ENCODE measurements around the gene FRMPD4. TPM values are rescaled to one million over a fixed set of nuclear protein-coding genes. Genes with fewer than 3 reads are reported as not detected.

FRMPD4 gene
- total and polyA plus RNA-seq, 2 of the 13 experiments (the other 11 are each of a cell fraction or from before 2014, with no cell fraction given): not detected

GRCh38 chrX:12210971-12211370 lies 72.7 kb downstream of the FRMPD4 start (continued):
- TF ChIP-seq ZNF710 (CRISPR knock-in tag; IDR thresholded peaks at IDR 0.05; ENCODE audit: borderline replicate concordance): no peak
- TF ChIP-seq JUND (CRISPR knock-in tag; IDR thresholded peaks at IDR 0.05): no peak
- no peak for TF ChIP-seq ARID4A (CRISPR knock-in tag; IDR thresholded peaks at IDR 0.05; ENCODE audit: borderline replicate concordance)
- no peak for TF ChIP-seq SIN3B (IDR thresholded peaks at IDR 0.05; ENCODE audit: low read length)
- no peak for TF ChIP-seq REXO4 (CRISPR knock-in tag; IDR thresholded peaks at IDR 0.05; ENCODE audit: borderline replicate concordance)
- no peak for TF ChIP-seq AGO1 (IDR thresholded peaks at IDR 0.05; ENCODE audit: low read depth, low read length, poor library complexity, severe bottlenecking)

DNA sequence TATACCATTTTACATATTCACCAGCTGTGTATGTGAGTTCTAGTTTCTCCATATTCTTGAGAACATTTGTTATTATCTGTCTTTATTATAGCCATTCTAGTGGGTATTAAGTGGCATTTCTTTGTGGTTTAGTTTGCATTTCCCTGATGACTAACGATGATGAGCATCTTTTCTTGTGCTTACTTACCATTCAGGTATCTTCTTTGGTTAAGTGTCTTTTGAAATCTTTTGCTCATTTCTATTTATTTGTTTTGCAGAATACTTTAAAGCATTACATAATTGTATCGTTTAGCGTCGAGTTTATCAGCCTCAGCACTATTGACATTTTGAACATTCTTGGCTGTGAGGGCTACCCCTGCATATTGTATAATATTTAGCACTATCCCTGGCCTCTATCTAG lies 85.4 kb downstream of the FRMPD4 start:
- no peak overlapping the region for H3K27ac ChIP-seq (ENCODE audit: extremely low read length, insufficient read depth, low read length)
- no TSS peak for BruUV-seq (replicated peaks)
- intact Hi-C loops (cut with micrococcal nuclease; ENCODE audit: unreplicated experiment): no loop called here
- no peaks in the 10 kb centered on the region for H3K4me1 ChIP-seq (ENCODE audit: insufficient read depth, low read length)
- CTCF ChIA-PET (ENCODE audit: low intra/inter-chr PET ratio, low total read pairs): no interaction called here
- H3K36me3 ChIP-seq (replicated peaks in 1 of 2; ENCODE audit: control insufficient read depth in 1 of 2, insufficient read depth in 2 of 2, low read length in 2 of 2): no peaks in the 10 kb centered on the region
- no peaks in the 10 kb centered on the region for H3K27me3 ChIP-seq (ENCODE audit: control insufficient read depth in 1 of 2, insufficient read depth in 2 of 2, low read length in 2 of 2)
- no peak overlapping the region for H3K9ac ChIP-seq (ENCODE audit: insufficient read depth, low read depth, low read length)
- DNase-seq (ENCODE audit: low spot score): no peak
- no peak for ATAC-seq
- no peak overlapping the region for H3K4me3 ChIP-seq (replicated peaks in 1 of 3; ENCODE audit: insufficient read depth in 1 of 3, low read depth in 2 of 3, low read length in 3 of 3)
- H3K79me2 ChIP-seq (ENCODE audit: insufficient read depth, low read length): no peaks in the 10 kb centered on the region
- H3K9me3 ChIP-seq (ENCODE audit: low read length): no peaks in the 10 kb centered on the region
- H4K20me1 ChIP-seq (ENCODE audit: insufficient read depth, low read length): no peaks in the 10 kb centered on the region
- in situ Hi-C loops (cut with HindIII; ENCODE audit: extremely low pct_ligation_motif_present, low pct_unique_long_range_greater_than_20kb): no loop called here
- POLR2A ChIA-PET: no interaction called here
- no peak overlapping the region for H2AFZ ChIP-seq (ENCODE audit: low read length)
- H3K4me2 ChIP-seq (ENCODE audit: low read depth, low read length): no peak overlapping the region
- 0% methylated on average over 4 of the region's 4 CpGs for WGBS (ENCODE audit: low lambda C conversion rate)
- no peak for FAIRE-seq
- TF ChIP-seq, protein P1, sequence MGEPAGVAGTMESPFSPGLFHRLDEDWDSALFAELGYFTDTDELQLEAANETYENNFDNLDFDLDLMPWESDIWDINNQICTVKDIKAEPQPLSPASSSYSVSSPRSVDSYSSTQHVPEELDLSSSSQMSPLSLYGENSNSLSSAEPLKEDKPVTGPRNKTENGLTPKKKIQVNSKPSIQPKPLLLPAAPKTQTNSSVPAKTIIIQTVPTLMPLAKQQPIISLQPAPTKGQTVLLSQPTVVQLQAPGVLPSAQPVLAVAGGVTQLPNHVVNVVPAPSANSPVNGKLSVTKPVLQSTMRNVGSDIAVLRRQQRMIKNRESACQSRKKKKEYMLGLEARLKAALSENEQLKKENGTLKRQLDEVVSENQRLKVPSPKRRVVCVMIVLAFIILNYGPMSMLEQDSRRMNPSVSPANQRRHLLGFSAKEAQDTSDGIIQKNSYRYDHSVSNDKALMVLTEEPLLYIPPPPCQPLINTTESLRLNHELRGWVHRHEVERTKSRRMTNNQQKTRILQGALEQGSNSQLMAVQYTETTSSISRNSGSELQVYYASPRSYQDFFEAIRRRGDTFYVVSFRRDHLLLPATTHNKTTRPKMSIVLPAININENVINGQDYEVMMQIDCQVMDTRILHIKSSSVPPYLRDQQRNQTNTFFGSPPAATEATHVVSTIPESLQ (CRISPR knock-in tag; conservative IDR thresholded peaks at IDR 0.05): no peak
- TF ChIP-seq KLF15 (CRISPR knock-in tag; IDR thresholded peaks at IDR 0.05; ENCODE audit: borderline replicate concordance) (no peak), ZSCAN31 (CRISPR knock-in tag; IDR thresholded peaks at IDR 0.05; ENCODE audit: low read depth) (no peak), ZNF263 (CRISPR knock-in tag; IDR thresholded peaks at IDR 0.05) (no peak), NFYB (CRISPR knock-in tag; IDR thresholded peaks at IDR 0.05) (no peak), ZNF383 (CRISPR knock-in tag; IDR thresholded peaks at IDR 0.05; ENCODE audit: borderline replicate concordance) (no peak), NFKB2 (CRISPR knock-in tag; IDR thresholded peaks at IDR 0.05; ENCODE audit: borderline replicate concordance) (no peak), ZNF607 (CRISPR knock-in tag; IDR thresholded peaks at IDR 0.05; ENCODE audit: borderline replicate concordance) (no peak)
- TF ChIP-seq, protein P2, sequence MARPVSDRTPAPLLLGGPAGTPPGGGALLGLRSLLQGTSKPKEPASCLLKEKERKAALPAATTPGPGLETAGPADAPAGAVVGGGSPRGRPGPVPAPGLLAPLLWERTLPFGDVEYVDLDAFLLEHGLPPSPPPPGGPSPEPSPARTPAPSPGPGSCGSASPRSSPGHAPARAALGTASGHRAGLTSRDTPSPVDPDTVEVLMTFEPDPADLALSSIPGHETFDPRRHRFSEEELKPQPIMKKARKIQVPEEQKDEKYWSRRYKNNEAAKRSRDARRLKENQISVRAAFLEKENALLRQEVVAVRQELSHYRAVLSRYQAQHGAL (CRISPR knock-in tag; IDR thresholded peaks at IDR 0.05; ENCODE audit: not compliant biosample characterization): no peak

Data from HepG2 (cell line).